HG03196 (cell line): ENCODE results near the gene DPYSL4.
"Not testable (repeated sequence)": the region's sequence is repeated elsewhere in the genome, so short reads cannot be mapped to it uniquely, and the experiment has no call there.

Source experiments
- ATAC-seq: cut with Tn5 transposase; IDR thresholded peaks from one replicate; pipeline ENCODE4 v1.9.1; 2021; ENCODE audit not compliant: unreplicated experiment

DPYSL4 gene

GRCh38 chr10:132149271-132149670 is 37.5 kb upstream of the DPYSL4 start:
- no peak for ATAC-seq

- ATAC-seq: no peak
Observed at GRCh38 chr10:132149917-132150316, 36.8 kb upstream of the DPYSL4 start.

- no peak for ATAC-seq
Observed at GRCh38 chr10:132150777-132151176, 36.0 kb upstream of the DPYSL4 start.

- ATAC-seq: no peak
Observed at GRCh38 chr10:132151286-132151950, 35.3 kb upstream of the DPYSL4 start.

- ATAC-seq: no peak
Observed at GRCh38 chr10:132151951-132152505, 34.7 kb upstream of the DPYSL4 start.

GRCh38 chr10:132152896-132153580 is 33.7 kb upstream of the DPYSL4 start:
- no peak for ATAC-seq

- ATAC-seq: no peak
Observed at GRCh38 chr10:132153616-132154217, 33.0 kb upstream of the DPYSL4 start.

GRCh38 chr10:132154440-132154839 is 32.3 kb upstream of the DPYSL4 start:
- ATAC-seq: no peak

- no peak for ATAC-seq
Observed at GRCh38 chr10:132154931-132155330, 31.8 kb upstream of the DPYSL4 start.

GRCh38 chr10:132155723-132156381 is 30.9 kb upstream of the DPYSL4 start:
- ATAC-seq: no peak

- ATAC-seq: no peak
Observed at GRCh38 chr10:132156382-132156781, 30.4 kb upstream of the DPYSL4 start.

GRCh38 chr10:132157101-132157500 is 29.6 kb upstream of the DPYSL4 start:
- no peak for ATAC-seq

- ATAC-seq: no peak
Observed at GRCh38 chr10:132158122-132158741, 28.5 kb upstream of the DPYSL4 start.

GRCh38 chr10:132158823-132159222 is 27.9 kb upstream of the DPYSL4 start:
- no peak for ATAC-seq

- ATAC-seq: not testable (repeated sequence)
Observed at GRCh38 chr10:132159302-132160230, 27.2 kb upstream of the DPYSL4 start.

GRCh38 chr10:132160231-132160630 is 26.5 kb upstream of the DPYSL4 start:
- not testable (repeated sequence) for ATAC-seq

GRCh38 chr10:132160834-132161622 is 25.7 kb upstream of the DPYSL4 start:
- ATAC-seq: not testable (repeated sequence)

- no peak for ATAC-seq
Observed at GRCh38 chr10:132162021-132162531, 24.7 kb upstream of the DPYSL4 start.
